22Rv1 (cell line): ENCODE results near the gene MAFF.

Experiments used
- H3K27ac ChIP-seq: fragments of 450-650 bp; 2 replicates; pipeline ENCODE4 v1.5.1; 2017
- CTCF ChIP-seq: fragments of 450-650 bp; IDR thresholded peaks from 2 replicates; pipeline ENCODE4 v1.5.1; 2017; ENCODE audit warnings: mild to moderate bottlenecking
- ZFX ChIP-seq: fragments of 450-650 bp; IDR thresholded peaks from 2 replicates; pipeline ENCODE4 v1.6.1; 2017; ENCODE audit warnings: antibody characterized with exemption, borderline replicate concordance

Gene MAFF

GRCh38 chr22:38215156-38216038, 13.6 kb downstream of the MAFF start:
- TF ChIP-seq ZFX (no peak), CTCF (no peak)
- peak overlapping the region; percentile 58; the same call in 1 of the 2 replicates for H3K27ac ChIP-seq

GRCh38 chr22:38218661-38219622, 17.1 kb downstream of the MAFF start:
- peak overlapping the region; percentile 34 for H3K27ac ChIP-seq
- TF ChIP-seq CTCF (no peak), ZFX (no peak)

- peak overlapping the region; percentile 34 for H3K27ac ChIP-seq
Measured at GRCh38 chr22:38219632-38220031, 17.8 kb downstream of the MAFF start.

GRCh38 chr22:38220163-38220562, 18.4 kb downstream of the MAFF start:
- peak overlapping the region; percentile 34; the same call in 1 of the 2 replicates for H3K27ac ChIP-seq
- TF ChIP-seq CTCF (no peak), ZFX (no peak)

More at GRCh38 chr22:38219632-38220031, 17.8 kb downstream of the MAFF start:
- TF ChIP-seq ZFX, result no peak
- TF ChIP-seq CTCF, result no peak

- no peak overlapping the region for H3K27ac ChIP-seq
- TF ChIP-seq CTCF (no peak), ZFX (no peak)
Measured at GRCh38 chr22:38220653-38221386, 19.0 kb downstream of the MAFF start.

- no peak overlapping the region for H3K27ac ChIP-seq
- TF ChIP-seq ZFX, result no peak
- no peak for TF ChIP-seq CTCF
Measured at GRCh38 chr22:38221407-38221806, 19.6 kb downstream of the MAFF start.
